CD1c-positive myeloid dendritic cell (primary cell): ENCODE data around the gene CCNL1.
A peak's percentile ranks its signal among the peaks of the same experiment; 100 is the strongest.

Experiments used
- DNase-seq: peaks from one replicate; pipeline ENCODE4 v3.0.0-alpha.2; 2016; ENCODE audit errors: extremely low spot score

The CCNL1 gene

DNA sequence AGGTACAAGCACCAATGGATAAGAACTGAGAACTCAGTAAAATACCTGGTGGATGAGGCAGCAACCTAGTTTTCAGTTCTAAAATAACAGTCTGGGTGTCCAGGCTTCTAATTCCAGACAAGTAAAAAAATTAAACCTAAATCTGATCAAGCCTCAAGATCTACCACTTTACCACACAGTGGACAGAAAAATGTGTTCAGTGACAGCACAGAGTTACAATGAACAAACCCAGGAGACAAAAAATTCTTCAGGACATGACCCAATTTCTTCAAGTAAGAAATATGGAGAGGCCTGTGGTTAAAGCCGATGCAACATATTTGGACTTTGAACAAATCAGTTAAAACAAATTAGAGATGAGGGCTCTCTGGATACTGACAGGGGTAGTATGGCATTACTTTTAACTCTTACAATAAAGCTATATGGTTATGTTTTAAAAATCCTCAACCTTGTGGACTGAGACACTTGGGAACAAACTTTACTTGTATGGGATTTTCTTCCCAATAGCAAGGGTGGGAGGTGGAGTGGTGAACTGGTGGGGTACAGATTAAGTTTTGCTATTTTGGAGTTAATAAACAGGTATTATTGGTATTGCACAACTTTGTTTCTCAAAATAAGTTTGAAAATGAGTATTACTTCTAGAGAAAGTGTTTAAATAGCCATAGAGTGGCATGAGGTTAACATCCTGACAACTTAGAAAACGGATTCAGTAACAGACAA lies 14.2 kb downstream of the CCNL1 start:
- no peak for DNase-seq

DNA sequence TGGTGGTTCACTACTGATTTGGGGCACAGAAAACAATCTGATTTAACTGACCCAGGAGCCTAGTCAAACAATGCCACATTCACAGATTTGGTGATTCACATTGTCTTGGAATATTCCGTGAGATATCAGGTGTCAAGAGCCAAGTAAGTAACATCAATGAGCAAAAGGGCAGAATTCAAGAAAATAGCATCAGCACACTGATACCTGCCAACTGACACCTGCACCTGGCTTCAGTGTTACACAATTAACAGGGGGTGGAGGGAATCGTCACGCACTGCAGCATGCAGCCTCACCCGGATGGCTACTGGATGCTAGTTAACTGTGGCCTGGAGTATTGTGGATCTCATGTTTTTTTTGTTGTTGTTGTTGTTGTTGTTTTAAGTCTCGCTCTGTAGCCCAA lies 17.6 kb downstream of the CCNL1 start:
- no peak for DNase-seq

DNA sequence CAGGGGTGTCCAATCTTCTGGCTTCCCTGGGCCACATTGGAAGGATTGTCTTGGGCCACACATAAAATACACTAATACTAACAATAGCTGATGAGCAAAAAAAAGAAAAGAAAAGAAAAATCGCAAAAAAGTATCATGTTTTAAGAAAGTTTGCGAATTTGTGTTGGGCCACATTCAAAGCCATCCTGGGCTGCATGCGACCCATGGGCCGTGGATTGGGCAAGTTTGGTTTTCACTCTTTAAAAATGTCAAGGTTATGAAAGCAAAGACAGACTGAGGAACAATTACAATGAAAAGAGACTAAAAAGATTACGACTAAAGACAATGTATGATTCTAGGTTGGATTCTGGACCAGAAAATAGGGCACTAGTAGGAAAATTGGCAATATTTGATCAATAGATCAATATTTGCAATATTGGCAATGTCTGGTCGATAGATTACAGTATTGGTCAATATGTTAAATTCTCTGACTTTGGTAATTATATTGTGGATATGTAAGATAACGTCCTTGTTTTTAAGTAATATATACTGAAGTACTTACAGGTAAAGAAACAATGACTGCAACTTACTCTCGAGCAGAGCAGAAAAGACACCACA lies 19.9 kb downstream of the CCNL1 start:
- no peak for DNase-seq

DNA sequence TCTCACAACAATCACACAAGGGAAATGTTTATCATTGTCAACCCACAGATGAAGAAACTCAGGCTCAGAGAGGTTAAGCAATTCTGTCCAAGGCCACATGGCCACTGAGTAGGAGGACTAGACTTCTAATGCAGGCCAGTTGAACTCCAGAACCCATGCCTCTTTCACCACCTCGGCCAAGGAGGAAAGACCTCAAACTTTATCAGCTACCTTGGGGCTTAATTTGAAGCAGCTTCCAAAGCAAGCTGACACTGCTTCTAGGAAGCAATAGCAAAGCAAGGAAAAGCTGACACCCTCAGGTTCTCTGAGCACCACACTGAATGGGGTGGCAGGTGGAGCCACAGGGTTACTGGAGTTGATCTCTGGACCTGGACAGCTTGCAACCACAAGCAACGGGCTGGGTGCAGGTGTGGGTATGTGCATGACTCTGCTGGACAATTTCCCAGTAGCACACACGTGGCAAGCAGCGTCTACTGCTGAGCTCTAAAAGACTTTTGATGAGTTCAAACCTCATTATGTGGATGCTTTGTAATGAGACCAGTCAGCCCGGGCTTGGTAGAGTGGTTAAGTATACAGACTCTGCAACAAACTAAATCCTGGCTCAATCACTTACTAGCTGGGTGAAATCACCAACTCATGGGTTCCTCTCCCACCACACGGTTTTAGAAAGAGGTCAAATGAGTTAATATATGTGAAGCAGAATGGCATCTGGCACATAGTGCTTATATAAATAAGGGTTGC lies 23.1 kb downstream of the CCNL1 start:
- DNase-seq, result peak; percentile 76

DNA sequence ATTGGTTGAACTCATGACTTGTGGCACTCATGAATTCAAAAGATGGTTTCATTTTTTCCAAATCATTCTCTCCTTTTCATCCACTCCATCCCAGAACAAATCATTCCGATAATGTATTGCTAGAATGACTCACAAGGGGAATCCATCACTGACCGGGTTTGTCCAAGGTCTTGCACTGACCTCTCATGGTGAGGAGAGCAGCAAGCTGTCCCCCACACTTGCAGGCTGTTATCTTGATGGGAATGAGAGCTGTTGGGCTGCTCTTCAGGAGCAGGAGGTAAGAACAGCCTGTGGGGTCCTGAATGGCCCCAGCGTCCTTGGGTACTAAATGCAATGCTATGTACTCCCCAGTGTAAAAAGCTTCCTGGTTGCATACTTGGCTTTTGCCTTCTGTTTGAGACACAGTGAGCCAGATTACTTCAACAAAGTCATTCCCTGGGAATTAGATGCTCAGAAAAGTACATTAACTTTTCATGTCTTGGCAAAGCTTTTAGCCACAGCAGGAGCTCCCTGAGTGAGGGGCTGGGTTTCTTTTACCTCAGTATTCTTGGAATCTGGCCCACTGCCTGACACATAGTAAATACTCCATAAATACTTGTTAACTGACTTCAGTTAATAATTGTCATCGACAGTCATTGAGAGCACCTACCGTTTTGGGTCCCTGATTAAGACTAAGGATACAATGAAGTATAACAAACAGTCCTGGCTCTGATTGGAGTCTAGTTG lies 24.1 kb downstream of the CCNL1 start:
- no peak for DNase-seq

- no peak for DNase-seq
Observed at GRCh38 chr3:157134620-157135191, 25.2 kb downstream of the CCNL1 start.

DNA sequence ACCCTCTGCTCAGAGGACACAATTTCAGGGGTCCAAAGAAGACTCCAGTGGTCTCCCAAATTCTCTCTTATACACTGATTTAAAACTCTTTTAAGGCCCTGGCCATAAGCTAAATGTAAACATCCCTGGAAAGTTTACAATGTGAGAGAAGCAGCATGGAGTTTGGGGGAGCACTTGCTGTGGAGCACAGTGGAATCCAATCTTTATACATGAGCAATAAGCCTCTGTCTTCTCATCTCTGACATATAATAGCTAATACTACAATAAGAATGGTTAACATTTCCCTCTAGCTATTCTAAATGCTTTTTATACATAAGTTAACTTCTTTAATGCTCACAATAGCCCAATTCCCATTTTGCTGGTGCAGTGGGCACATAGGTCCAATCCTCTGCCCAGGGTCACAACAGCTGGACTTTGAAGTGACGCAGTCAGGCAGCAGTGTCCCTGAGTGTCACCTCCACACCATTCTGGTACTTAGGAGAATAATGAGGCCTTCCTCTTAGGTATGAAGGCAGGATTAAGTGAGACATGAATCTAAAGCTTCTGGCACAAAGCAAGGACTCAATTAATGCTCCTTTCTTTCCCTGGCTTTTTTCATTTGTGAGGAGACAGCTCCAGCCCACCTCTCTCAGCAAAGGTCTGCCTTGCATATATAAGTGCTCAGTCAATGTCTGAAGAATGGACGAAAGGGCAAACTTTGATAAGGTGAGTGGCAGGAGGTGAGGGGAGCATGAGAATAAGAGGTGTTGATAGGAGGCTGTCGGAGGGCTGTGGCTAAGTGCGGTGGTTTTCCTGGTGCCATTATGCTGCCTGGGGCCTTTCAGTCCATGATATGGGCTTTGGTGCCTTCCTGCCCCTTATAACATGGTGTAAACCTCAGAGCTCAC lies 26.3 kb downstream of the CCNL1 start:
- no peak for DNase-seq

GRCh38 chr3:157132936-157133335 lies 27.0 kb downstream of the CCNL1 start:
- DNase-seq, result no peak

GRCh38 chr3:157132341-157132740 lies 27.6 kb downstream of the CCNL1 start:
- no peak for DNase-seq

- no peak for DNase-seq
Observed at GRCh38 chr3:157131861-157132260, 28.1 kb downstream of the CCNL1 start.

GRCh38 chr3:157130467-157131251 lies 29.3 kb downstream of the CCNL1 start:
- DNase-seq, result peak; percentile 47

GRCh38 chr3:157129803-157130466 lies 30.0 kb downstream of the CCNL1 start:
- no peak for DNase-seq

- no peak for DNase-seq
Observed at GRCh38 chr3:157128771-157129681, 30.9 kb downstream of the CCNL1 start.

- DNase-seq, result peak; percentile 77
Observed at GRCh38 chr3:157127831-157128767, 31.8 kb downstream of the CCNL1 start.

GRCh38 chr3:157127268-157127667 lies 32.7 kb downstream of the CCNL1 start:
- no peak for DNase-seq

GRCh38 chr3:157126365-157126764 lies 33.6 kb downstream of the CCNL1 start:
- no peak for DNase-seq

DNA sequence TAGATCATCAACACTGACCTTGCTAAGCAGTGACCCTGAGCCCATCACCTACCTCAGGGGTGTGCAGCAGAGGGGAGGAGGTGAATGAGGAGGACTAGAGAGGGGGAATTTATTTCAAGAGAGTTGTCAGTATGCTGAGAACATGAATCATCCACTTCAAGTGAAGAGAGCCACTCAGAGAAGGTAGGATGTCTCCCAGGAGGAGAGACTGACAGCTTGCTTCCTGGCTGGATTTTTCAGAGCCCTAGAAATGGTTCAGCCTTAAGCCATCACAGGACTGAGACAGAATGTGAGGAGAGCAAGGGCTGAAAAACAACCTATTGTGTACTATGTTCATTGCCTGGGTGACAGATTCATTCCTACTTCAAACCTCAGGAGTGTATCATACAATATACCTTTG lies 34.8 kb downstream of the CCNL1 start:
- no peak for DNase-seq
